Lung (tissue), 12 donors: ENCODE results near the gene NYNRIN. TPM values are rescaled to one million over a fixed set of nuclear protein-coding genes. Genes with fewer than 3 reads are reported as not detected.
A peak's percentile ranks its signal among the peaks of the same experiment; 100 is the strongest.

ENCODE experiments used
- ATAC-seq: fragments of 200-7000 bp; cut with Tn5 transposase; one replicate; pipeline ENCODE4 v1.9.1; 2020; ENCODE audit warnings: moderate number of reproducible peaks; ENCODE audit not compliant: insufficient read depth, low FRiP score
- DNase-seq, 3 donors: peaks; one replicate each; pipeline ENCODE4 v3.0.0-alpha.2; 2013 to 2017
- H3K27ac ChIP-seq, 2 donors: one replicate each; pipeline ENCODE4 v1.5.1; 2013; ENCODE audit warnings: mild to moderate bottlenecking in 2 of 2, moderate library complexity in 2 of 2, control low read depth in 1 of 2, inconsistent platforms in 1 of 2, low read depth in 1 of 2, low read length in 1 of 2
- H3K27me3 ChIP-seq, 3 donors: one replicate each; pipeline ENCODE4 v1.5.1; 2013; ENCODE audit warnings: low read length in 2 of 3; ENCODE audit not compliant: control insufficient read depth in 3 of 3, insufficient read depth in 3 of 3
- H3K36me3 ChIP-seq, 4 donors: one replicate each; pipeline ENCODE4 v1.5.1; 2013; ENCODE audit warnings: low read length in 4 of 4, mild to moderate bottlenecking in 1 of 4, moderate library complexity in 1 of 4; ENCODE audit not compliant: control insufficient read depth in 4 of 4, insufficient read depth in 4 of 4
- H3K4me1 ChIP-seq, 5 donors: one replicate each; pipeline ENCODE4 v1.5.1; 2013; ENCODE audit warnings: low read length in 5 of 5, mild to moderate bottlenecking in 2 of 5, moderate library complexity in 1 of 5; ENCODE audit not compliant: control insufficient read depth in 5 of 5, insufficient read depth in 5 of 5
- H3K4me3 ChIP-seq: one replicate; pipeline ENCODE4 v1.5.1; 2013; ENCODE audit warnings: mild to moderate bottlenecking, control low read depth, moderate library complexity
- H3K9ac ChIP-seq, 2 donors: one replicate each; pipeline ENCODE4 v1.5.1; 2013; ENCODE audit warnings: low read length in 2 of 2, control low read depth in 1 of 2; ENCODE audit not compliant: insufficient read depth in 1 of 2
- H3K9me3 ChIP-seq, 4 donors: one replicate each; pipeline ENCODE4 v1.5.1; 2013; ENCODE audit warnings: low read length in 3 of 4, mild to moderate bottlenecking in 1 of 4, moderate library complexity in 1 of 4; ENCODE audit not compliant: control insufficient read depth in 4 of 4, insufficient read depth in 3 of 4
- CTCF ChIP-seq: IDR thresholded peaks from 2 replicates; pipeline ENCODE4 v1.5.1; 2012; ENCODE audit warnings: mild to moderate bottlenecking; ENCODE audit errors: control extremely low read depth, extremely low read depth
- WGBS, 2 donors: extraction: QIAGEN DNeasy Blood & Tissue Kit; methylation state at CpG; one replicate each; pipeline ENCODE4 v1.1.7; 2013; 5-methylcytosine and 5-hydroxymethylcytosine counted together
- polyA plus RNA-seq, 2 donors: library from polyadenylated mRNA; stranded (reverse); fragments of 200-250 nt; gene quantifications; one replicate each; pipeline ENCODE4 v1.2.1, GENCODE V29; 2013
- total RNA-seq, 2 donors: library from RNA; depleted of rRNA in 1 of 2; stranded (reverse); fragments of >200 nt in 1 of 2; gene quantifications; one replicate each; pipeline ENCODE4 v1.2.1, GENCODE V29; 2014 to 2021
- donor health status: control.
- donor health status: control.
- donor health status: Bipolar disorder and iron deficiency.
- donor health status: healthy.
- donor health status: DM: yes; HTN: yes; CAD: no.

Gene NYNRIN
- total and polyA plus RNA-seq, 4 donors: 2.9 to 49.8 (median 10.2) TPM

- Histone ChIP-seq H3K9ac (no peak overlapping the region), H3K4me1 (peaks cover 0 to 10% (median 5%) of the 10 kb centered on the region in 5 donors), H3K9me3 (no peaks in the 10 kb centered on the region), H3K27me3 (no peaks in the 10 kb centered on the region), H3K4me3 (no peak overlapping the region), H3K36me3 (peaks cover 6 to 62% (median 51%) of the 10 kb centered on the region in 4 donors), H3K27ac (peak overlapping the region; percentile 68 to 75)
- ATAC-seq (peak; percentile 77), DNase-seq (peak; percentile 66 to 84 (median 84))
- 38 to 47% methylated on average over 5 of the region's 5 CpGs for WGBS, 2 donors
- TF ChIP-seq CTCF: peak; percentile 56
These were observed 37.7 kb downstream of the NYNRIN start for GRCh38 chr14:24436355-24437019.

- no peak for TF ChIP-seq CTCF
- Histone ChIP-seq H3K27ac (peak overlapping the region in 1 of 2 donors; percentile 20), H3K36me3 (peaks cover 6 to 57% (median 48%) of the 10 kb centered on the region in 4 donors), H3K4me3 (no peak overlapping the region), H3K4me1 (peaks cover 2 to 9% (median 4%) of the 10 kb centered on the region in 5 donors), H3K27me3 (no peaks in the 10 kb centered on the region), H3K9ac (no peak overlapping the region), H3K9me3 (no peaks in the 10 kb centered on the region)
- DNase-seq: no peak
- WGBS, 2 donors: 44 to 57% methylated on average over 12 of the region's 12 CpGs
- no peak for ATAC-seq
These were observed 38.4 kb downstream of the NYNRIN start for GRCh38 chr14:24437020-24437735.

GRCh38 chr14:24437736-24438067 lies 38.9 kb downstream of the NYNRIN start:
- Histone ChIP-seq H3K4me3 (no peak overlapping the region), H3K9ac (no peak overlapping the region), H3K9me3 (no peaks in the 10 kb centered on the region), H3K4me1 (peaks cover 2 to 9% (median 4%) of the 10 kb centered on the region in 5 donors), H3K36me3 (peaks cover 6 to 51% (median 45%) of the 10 kb centered on the region in 4 donors), H3K27me3 (no peaks in the 10 kb centered on the region), H3K27ac (peak overlapping the region in 1 of 2 donors; percentile 20)
- TF ChIP-seq CTCF: no peak
- DNase-seq: no peak
- WGBS, 2 donors: 57 to 71% methylated on average over 2 of the region's 2 CpGs
- ATAC-seq: no peak
